PC-3 (cell line): ENCODE measurements around the gene GPR52. TPM values are rescaled to one million over a fixed set of nuclear protein-coding genes. Genes with fewer than 3 reads are reported as not detected.

Source experiments
- ATAC-seq: fragments of 200-7000 bp; cut with Tn5 transposase; 2 replicates; pipeline ENCODE4 v1.9.1; 2020; ENCODE audit warnings: mild to moderate bottlenecking, moderate library complexity
- BruUV-seq: library from RNA; stranded (reverse); fragments of 400-500 nt; replicated peaks from 2 replicates; lab custom pipeline; 2021; lab: Mats Ljungman, UMichigan
- CTCF ChIA-PET: fragments of 300-600 bp; sonication (Branson Sonifier 250); formaldehyde crosslinking; loops from one replicate; lab custom pipeline; 2022; ENCODE audit warnings: antibody characterized with exemption; lab: Charles Lee
- POLR2A ChIA-PET: fragments of 300-600 bp; sonication (Branson Sonifier 250); formaldehyde crosslinking; loops from one replicate; lab custom pipeline; 2022; ENCODE audit warnings: antibody characterized with exemption; ENCODE audit not compliant: unreplicated experiment; lab: Charles Lee
- DNase-seq: peaks from one replicate; pipeline ENCODE4 v3.0.0-alpha.2; 2015
- H2AFZ ChIP-seq: fragments of 300-600 bp; sonication (generic); 2 replicates; pipeline ENCODE4 v1.6.0; 2016; ENCODE audit warnings: antibody characterized with exemption, low read length
- H3F3A ChIP-seq: fragments of 300-600 bp; sonication (generic); one replicate; pipeline ENCODE4 v1.6.0; 2017; ENCODE audit warnings: antibody characterized with exemption, low read length, control low read depth, mild to moderate bottlenecking; ENCODE audit not compliant: unreplicated experiment
- H3K27ac ChIP-seq: fragments of 300-600 bp; sonication (generic); 2 replicates; pipeline ENCODE4 v1.5.1; 2016; ENCODE audit warnings: mild to moderate bottlenecking, low read length
- H3K27me3 ChIP-seq: fragments of 300-600 bp; sonication (generic); 2 replicates; pipeline ENCODE4 v1.6.1; 2016; ENCODE audit warnings: low read length, mixed read lengths
- H3K36me3 ChIP-seq: fragments of 300-600 bp; sonication (generic); 2 replicates; pipeline ENCODE4 v1.6.1; 2016; ENCODE audit warnings: low read depth, mixed run types, low read length, mixed read lengths
- H3K4me1 ChIP-seq: fragments of 300-600 bp; sonication (generic); 2 replicates; pipeline ENCODE4 v1.5.1; 2016; ENCODE audit warnings: low read length; ENCODE audit not compliant: insufficient read depth
- H3K4me2 ChIP-seq: fragments of 300-600 bp; sonication (generic); 2 replicates; pipeline ENCODE4 v1.6.0; 2016; ENCODE audit warnings: low read length
- H3K4me3 ChIP-seq: fragments of 300-600 bp; sonication (generic); 2 replicates; pipeline ENCODE4 v1.5.1; 2016; ENCODE audit warnings: mild to moderate bottlenecking, low read length, mixed read lengths
- H3K79me2 ChIP-seq: fragments of 300-600 bp; sonication (generic); 2 replicates; pipeline ENCODE4 v1.6.1; 2017; ENCODE audit warnings: low read length, mixed read lengths
- H3K9ac ChIP-seq: fragments of 300-600 bp; sonication (generic); 2 replicates; pipeline ENCODE4 v1.6.0; 2016; ENCODE audit warnings: mild to moderate bottlenecking, low read length
- H3K9me2 ChIP-seq: fragments of 300-600 bp; sonication (generic); replicated peaks from 2 replicates; pipeline ENCODE4 v1.6.1; 2016; ENCODE audit warnings: mixed run types, low read length, mixed read lengths
- H3K9me3 ChIP-seq: fragments of 300-600 bp; sonication (generic); 2 replicates; pipeline ENCODE4 v1.6.1; 2016; ENCODE audit warnings: low read length, mixed read lengths
- H4K20me1 ChIP-seq: fragments of 300-600 bp; sonication (generic); 2 replicates; pipeline ENCODE4 v1.6.1; 2016; ENCODE audit warnings: low read length, mixed read lengths
- EZH2 ChIP-seq: fragments of 300-600 bp; sonication (generic); IDR thresholded peaks from one replicate; pipeline ENCODE4 v1.6.1; 2017; ENCODE audit warnings: antibody characterized with exemption, mild to moderate bottlenecking, low read length; ENCODE audit not compliant: unreplicated experiment
- EZH2phosphoT487 ChIP-seq: fragments of 300-600 bp; sonication (generic); IDR thresholded peaks from 2 replicates; pipeline ENCODE4 v1.6.1; 2018; ENCODE audit warnings: mild to moderate bottlenecking, antibody characterized with exemption, low read length, borderline replicate concordance
- intact Hi-C: fragments of 100-400 bp; cut with micrococcal nuclease; formaldehyde crosslinking; loops from 2 replicates; pipeline ENCODE4 v1.9.0; 2023
- total RNA-seq: library from RNA; depleted of rRNA; stranded (reverse); fragments of >200 nt; gene quantifications from 2 replicates; pipeline ENCODE4 v1.2.3, GENCODE V29; 2014
- TF ChIP-seq, protein P1 (sequence below): fragments of 300-600 bp; sonication (generic); conservative IDR thresholded peaks from 2 replicates; pipeline ENCODE4 v1.5.1; 2017; ENCODE audit warnings: antibody characterized with exemption, low read depth, mild to moderate bottlenecking, low read length

GPR52 gene
- total RNA-seq, 1 experiment from 2014 or later: 0.44 TPM

DNA sequence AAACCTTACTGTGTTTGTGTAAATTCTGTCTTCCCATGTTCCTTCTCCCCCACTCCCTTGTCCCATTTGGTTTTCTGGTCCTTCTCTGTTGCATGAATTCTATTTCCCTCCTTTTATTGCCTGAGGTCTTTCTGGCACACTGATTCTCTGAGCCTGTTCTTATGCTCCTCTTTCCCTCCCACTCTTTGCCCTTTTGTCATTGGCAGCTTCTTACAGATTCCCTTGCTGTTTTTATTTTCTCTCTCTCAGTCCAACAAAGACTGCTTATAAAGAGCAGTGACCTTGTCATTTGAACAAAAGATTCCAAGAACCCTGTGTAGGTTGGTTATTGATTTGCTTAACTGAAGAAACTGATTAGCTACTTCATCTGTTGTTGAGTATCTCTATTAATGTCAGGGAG, 49.7 kb downstream of the GPR52 start:
- DNase-seq (no peak), ATAC-seq (no peak)
- TF ChIP-seq, protein P1, sequence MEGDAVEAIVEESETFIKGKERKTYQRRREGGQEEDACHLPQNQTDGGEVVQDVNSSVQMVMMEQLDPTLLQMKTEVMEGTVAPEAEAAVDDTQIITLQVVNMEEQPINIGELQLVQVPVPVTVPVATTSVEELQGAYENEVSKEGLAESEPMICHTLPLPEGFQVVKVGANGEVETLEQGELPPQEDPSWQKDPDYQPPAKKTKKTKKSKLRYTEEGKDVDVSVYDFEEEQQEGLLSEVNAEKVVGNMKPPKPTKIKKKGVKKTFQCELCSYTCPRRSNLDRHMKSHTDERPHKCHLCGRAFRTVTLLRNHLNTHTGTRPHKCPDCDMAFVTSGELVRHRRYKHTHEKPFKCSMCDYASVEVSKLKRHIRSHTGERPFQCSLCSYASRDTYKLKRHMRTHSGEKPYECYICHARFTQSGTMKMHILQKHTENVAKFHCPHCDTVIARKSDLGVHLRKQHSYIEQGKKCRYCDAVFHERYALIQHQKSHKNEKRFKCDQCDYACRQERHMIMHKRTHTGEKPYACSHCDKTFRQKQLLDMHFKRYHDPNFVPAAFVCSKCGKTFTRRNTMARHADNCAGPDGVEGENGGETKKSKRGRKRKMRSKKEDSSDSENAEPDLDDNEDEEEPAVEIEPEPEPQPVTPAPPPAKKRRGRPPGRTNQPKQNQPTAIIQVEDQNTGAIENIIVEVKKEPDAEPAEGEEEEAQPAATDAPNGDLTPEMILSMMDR: no peak
- TF ChIP-seq EZH2phosphoT487: no peak
- no peak for TF ChIP-seq EZH2
- Histone ChIP-seq H3K9me2 (no peaks in the 10 kb centered on the region), H4K20me1 (no peaks in the 10 kb centered on the region), H3K9me3 (no peaks in the 10 kb centered on the region), H3K79me2 (no peaks in the 10 kb centered on the region), H3K4me2 (no peak overlapping the region), H3K9ac (no peak overlapping the region), H3K27me3 (no peaks in the 10 kb centered on the region), H2AFZ (no peak overlapping the region), H3K36me3 (no peaks in the 10 kb centered on the region), H3K27ac (no peak overlapping the region), H3K4me1 (no peaks in the 10 kb centered on the region), H3K4me3 (no peak overlapping the region), H3F3A (no peaks in the 10 kb centered on the region)
- ChIA-PET POLR2A (no interaction called here), CTCF (no interaction called here)
- no TSS peak for BruUV-seq
- intact Hi-C loops: no loop called here
